Esophagus muscularis mucosa (tissue), 4 donors: ENCODE results near the gene AGAP1. TPM values are rescaled to one million over a fixed set of nuclear protein-coding genes. Genes with fewer than 3 reads are reported as not detected.

Experiments used
- DNase-seq: peaks from one replicate; pipeline ENCODE4 v3.0.0-alpha.2; 2017; ENCODE audit errors: extremely low spot score
- H3K27ac ChIP-seq, 4 donors: fragments of 200-600 bp; sonication (generic); replicated peaks in 1 of 4; 1 replicate in 3 of 4; 2 replicates in 1 of 4; pipeline ENCODE4 v1.5.1; 2016 to 2019; ENCODE audit warnings: mild to moderate bottlenecking in 1 of 4
- H3K27me3 ChIP-seq, 4 donors: fragments of 200-600 bp; sonication (generic); one replicate each; pipeline versions ENCODE4 v1.5.1 to v1.6.0; 2016 to 2019
- H3K36me3 ChIP-seq, 4 donors: fragments of 200-600 bp; sonication (generic); one replicate each; pipeline ENCODE4 v1.5.1; 2016 to 2019
- H3K4me1 ChIP-seq, 4 donors: fragments of 200-600 bp; sonication (generic); one replicate each; pipeline ENCODE4 v1.5.1; 2016 to 2019
- H3K4me3 ChIP-seq, 4 donors: fragments of 200-600 bp; sonication (generic); 1 replicate in 2 of 4; 2 replicates in 2 of 4; pipeline ENCODE4 v1.5.1; 2016 to 2019; ENCODE audit warnings: mild to moderate bottlenecking in 4 of 4, moderate library complexity in 1 of 4
- H3K9me3 ChIP-seq, 4 donors: fragments of 200-600 bp; sonication (generic); 1 replicate in 3 of 4; 2 replicates in 1 of 4; pipeline ENCODE4 v1.5.1; 2016 to 2019
- CTCF ChIP-seq, 3 experiments: fragments of 200-600 bp in 2 of 3; fragments of 450-650 bp in 1 of 3; sonication (generic) in 2 of 3; IDR thresholded peaks; one replicate each; pipeline ENCODE4 v1.5.1; 2017 to 2019; ENCODE audit warnings: antibody characterized with exemption in 3 of 3, mild to moderate bottlenecking in 2 of 3, moderate library complexity in 1 of 3
- EP300 ChIP-seq: sonication (generic); formaldehyde crosslinking; IDR thresholded peaks from one replicate; pipeline ENCODE4 v1.6.1; 2017; ENCODE audit warnings: antibody characterized with exemption
- POLR2A ChIP-seq: fragments of 450-650 bp; IDR thresholded peaks from one replicate; pipeline ENCODE4 v1.6.1; 2017; ENCODE audit warnings: antibody characterized with exemption, moderate library complexity, mild to moderate bottlenecking, low read depth
- POLR2AphosphoS5 ChIP-seq, 2 donors: sonication (generic); formaldehyde crosslinking; IDR thresholded peaks; one replicate each; pipeline ENCODE4 v1.6.1; 2017; ENCODE audit warnings: antibody characterized with exemption in 2 of 2
- WGBS: methylation state at CpG from one replicate; pipeline ENCODE4 v1.1.5; 2018; 5-methylcytosine and 5-hydroxymethylcytosine counted together
- intact Hi-C: fragments of 100-400 bp; cut with DNase I; formaldehyde crosslinking; loops from one replicate; pipeline ENCODE4 v1.15.1; 2023
- total RNA-seq, 4 donors: library from RNA; depleted of rRNA; stranded (reverse); fragments of >200 nt; gene quantifications; one replicate each; pipeline versions ENCODE4 v1.1.0 to v1.2.1, GENCODE V29; 2016

The AGAP1 gene
- total RNA-seq, 4 donors from 2014 or later: 37.9 to 62.4 (median 47.2) TPM

- H3K36me3 ChIP-seq: no peaks in the 10 kb centered on the region
- H3K4me3 ChIP-seq: no peak overlapping the region
- no peaks in the 10 kb centered on the region for H3K27me3 ChIP-seq
- intact Hi-C loops: no loop called here
- no peaks in the 10 kb centered on the region for H3K9me3 ChIP-seq
- TF ChIP-seq POLR2AphosphoS5 (IDR thresholded peaks at IDR 0.05): no peak
- TF ChIP-seq CTCF (IDR thresholded peaks at IDR 0.05): peak in 1 of 3 experiments; percentile 4
- H3K4me1 ChIP-seq: peaks cover 50 to 73% (median 67%) of the 10 kb centered on the region in 4 donors
- WGBS: 64% methylated on average over 12 of the region's 12 CpGs
- no peak for DNase-seq
- peak overlapping the region; percentile 88 to 89 (median 89) for H3K27ac ChIP-seq
Observed at GRCh38 chr2:235638541-235639427, 144.9 kb downstream of the AGAP1 start.

GRCh38 chr2:235639428-235639773 lies 145.6 kb downstream of the AGAP1 start:
- peak; percentile 96 to 98 for TF ChIP-seq POLR2AphosphoS5 (IDR thresholded peaks at IDR 0.05)
- peak; percentile 37 for TF ChIP-seq POLR2A
- TF ChIP-seq EP300: no peak
- Histone ChIP-seq H3K36me3 (no peaks in the 10 kb centered on the region), H3K27ac (peak overlapping the region; percentile 88 to 89 (median 89)), H3K27me3 (no peaks in the 10 kb centered on the region), H3K4me1 (peaks cover 53 to 80% (median 72%) of the 10 kb centered on the region in 4 donors), H3K4me3 (peak overlapping the region in 2 of 4 donors; percentile 6 to 24), H3K9me3 (no peaks in the 10 kb centered on the region)
- intact Hi-C loops: no loop called here
- WGBS: 17% methylated on average over 8 of the region's 8 CpGs
- peak; percentile 94 for DNase-seq

GRCh38 chr2:235639885-235640284 lies 146.0 kb downstream of the AGAP1 start:
- DNase-seq: no peak
- H3K9me3 ChIP-seq: no peaks in the 10 kb centered on the region
- no peaks in the 10 kb centered on the region for H3K36me3 ChIP-seq
- no peaks in the 10 kb centered on the region for H3K27me3 ChIP-seq
- 54% methylated on average over 2 of the region's 2 CpGs for WGBS
- intact Hi-C loops: no loop called here
- H3K4me3 ChIP-seq: peak overlapping the region in 2 of 4 donors; percentile 6 to 24
- no peak for TF ChIP-seq EP300
- TF ChIP-seq CTCF (IDR thresholded peaks at IDR 0.05): no peak
- no peak for TF ChIP-seq POLR2A
- no peak for TF ChIP-seq POLR2AphosphoS5 (IDR thresholded peaks at IDR 0.05)
- peaks cover 53 to 84% (median 74%) of the 10 kb centered on the region in 4 donors for H3K4me1 ChIP-seq
- H3K27ac ChIP-seq: peak overlapping the region; percentile 88 to 89 (median 89)

GRCh38 chr2:235640377-235640776 lies 146.5 kb downstream of the AGAP1 start:
- peak overlapping the region; percentile 88 to 89 (median 89) for H3K27ac ChIP-seq
- no peaks in the 10 kb centered on the region for H3K9me3 ChIP-seq
- H3K4me1 ChIP-seq: peaks cover 53 to 88% (median 74%) of the 10 kb centered on the region in 4 donors
- DNase-seq: no peak
- TF ChIP-seq EP300 (no peak), POLR2AphosphoS5 (IDR thresholded peaks at IDR 0.05) (no peak), CTCF (IDR thresholded peaks at IDR 0.05) (no peak), POLR2A (no peak)
- H3K4me3 ChIP-seq: peak overlapping the region in 1 of 4 donors; percentile 27
- H3K36me3 ChIP-seq: no peaks in the 10 kb centered on the region
- H3K27me3 ChIP-seq: no peaks in the 10 kb centered on the region
- 71% methylated on average over 2 of the region's 2 CpGs for WGBS
- intact Hi-C loops: no loop called here

- no peaks in the 10 kb centered on the region for H3K27me3 ChIP-seq
- TF ChIP-seq EP300 (no peak), POLR2AphosphoS5 (IDR thresholded peaks at IDR 0.05) (peak; percentile 27 to 32)
- H3K36me3 ChIP-seq: no peaks in the 10 kb centered on the region
- H3K4me3 ChIP-seq: peak overlapping the region in 3 of 4 donors; percentile 8 to 27 (median 18)
- no peaks in the 10 kb centered on the region for H3K9me3 ChIP-seq
- H3K27ac ChIP-seq: peak overlapping the region; percentile 88 to 89 (median 89)
- intact Hi-C loops: no loop called here
- no peak for DNase-seq
- WGBS: 26% methylated on average over 11 of the region's 11 CpGs
- peaks cover 53 to 87% (median 74%) of the 10 kb centered on the region in 4 donors for H3K4me1 ChIP-seq
Observed at GRCh38 chr2:235640926-235641723, 147.3 kb downstream of the AGAP1 start.
